A549 (cell line): ENCODE results near the gene FUCA2. TPM values are rescaled to one million over a fixed set of nuclear protein-coding genes. Genes with fewer than 3 reads are reported as not detected.

Experiments
- ATAC-seq, 2 experiments: fragments of 200-7000 bp in 1 of 2; fragments of >200 bp in 1 of 2; cut with Nextera tagmentation in 1 of 2; cut with Tn5 transposase in 1 of 2; 3 replicates each; pipeline versions ENCODE4 v1.8.0 to v1.9.1; 2018 to 2020; ENCODE audit warnings: mild to moderate bottlenecking in 1 of 2, moderate library complexity in 1 of 2
- CTCF ChIA-PET: fragments of 300-600 bp; sonication (Branson Sonifier 250); formaldehyde crosslinking; extraction: SDS; loops from one replicate; lab custom pipeline; 2021; ENCODE audit warnings: antibody characterized with exemption, inconsistent platforms; lab: Yijun Ruan, JAX
- POLR2A ChIA-PET: fragments of 350-600 bp; formaldehyde crosslinking; extraction: SDS; loops from one replicate; lab custom pipeline; 2021; ENCODE audit warnings: antibody characterized with exemption, inconsistent platforms; lab: Yijun Ruan, JAX
- DNase-seq, 2 experiments: peaks; one replicate each; pipeline versions ENCODE4 v3.0.0 to v3.0.0-alpha.2; 2011 to 2016; ENCODE audit warnings: low read depth in 1 of 2, low spot score in 1 of 2
- FAIRE-seq: peaks from 2 replicates; lab custom pipeline; 2011; peaks lifted over from hg19 to GRCh38; lab: Jason Lieb, UNC
- H3K27ac ChIP-seq, 2 experiments: fragments of >200 bp; sonication (Bioruptor Twin); formaldehyde crosslinking; 3 replicates each; pipeline ENCODE4 v1.5.1; 2016 to 2017
- H3K4me1 ChIP-seq: fragments of >200 bp; sonication (Bioruptor Twin); formaldehyde crosslinking; 3 replicates; pipeline ENCODE4 v1.6.1; 2016
- H3K4me2 ChIP-seq: fragments of >200 bp; sonication (Bioruptor Twin); formaldehyde crosslinking; 3 replicates; pipeline ENCODE4 v1.6.1; 2016
- H3K4me3 ChIP-seq: fragments of >200 bp; sonication (Bioruptor Twin); formaldehyde crosslinking; 3 replicates; pipeline ENCODE4 v1.5.1; 2016
- H3K9me3 ChIP-seq: fragments of >200 bp; sonication (Bioruptor Twin); formaldehyde crosslinking; 3 replicates; pipeline ENCODE4 v1.6.1; 2016
- ATOH8 ChIP-seq: fragments of 250-450 bp; sonication (Bioruptor Pico); IDR thresholded peaks from 2 replicates; pipeline ENCODE4 v1.5.0; 2020; ENCODE audit warnings: low read depth, mild to moderate bottlenecking, moderate library complexity
- BHLHE40 ChIP-seq: IDR thresholded peaks from 2 replicates; pipeline ENCODE4 v1.6.1; 2012; ENCODE audit warnings: low read depth, low read length, inconsistent platforms
- CTCF ChIP-seq: fragments of >200 bp; sonication (Bioruptor Twin); formaldehyde crosslinking; IDR thresholded peaks from 3 replicates; pipeline ENCODE4 v1.5.1; 2016
- E2F6 ChIP-seq: IDR thresholded peaks from 2 replicates; pipeline ENCODE4 v1.6.1; 2012; ENCODE audit warnings: low read depth, borderline replicate concordance
- ESRRA ChIP-seq: fragments of 150-350 bp; IDR thresholded peaks from 2 replicates; pipeline ENCODE4 v1.6.1; 2014; ENCODE audit warnings: mild to moderate bottlenecking, low read length, borderline replicate concordance
- HDAC2 ChIP-seq: fragments of 200-600 bp; sonication (generic); IDR thresholded peaks from 2 replicates; pipeline ENCODE4 v1.6.1; 2016
- HMGXB4 ChIP-seq: fragments of 250-450 bp; sonication (Bioruptor Pico); IDR thresholded peaks from 2 replicates; pipeline ENCODE4 v1.5.0; 2021; ENCODE audit warnings: mild to moderate bottlenecking, moderate library complexity, borderline replicate concordance
- JUNB ChIP-seq: fragments of >200 bp; sonication (Bioruptor Twin); formaldehyde crosslinking; IDR thresholded peaks from 2 replicates; pipeline ENCODE4 v1.6.1; 2016
- KDM1A ChIP-seq: fragments of 200-600 bp; sonication (generic); IDR thresholded peaks from 2 replicates; pipeline ENCODE4 v1.6.1; 2016; ENCODE audit warnings: low read depth, mild to moderate bottlenecking
- MAFK ChIP-seq: fragments of 450-650 bp; IDR thresholded peaks from 2 replicates; pipeline ENCODE4 v1.6.1; 2014; ENCODE audit not compliant: partially characterized antibody
- MAX ChIP-seq: IDR thresholded peaks from 2 replicates; pipeline ENCODE4 v1.6.1; 2012
- MAZ ChIP-seq: fragments of 150-350 bp; IDR thresholded peaks from 2 replicates; pipeline ENCODE4 v1.6.1; 2014; ENCODE audit warnings: antibody characterized with exemption, low read depth, low read length, borderline replicate concordance
- MYC ChIP-seq: IDR thresholded peaks from 2 replicates; pipeline ENCODE4 v1.6.1; 2012; ENCODE audit warnings: mild to moderate bottlenecking, inconsistent platforms, low read length, improper control_type of control experiment, borderline replicate concordance
- PBX3 ChIP-seq: IDR thresholded peaks from 2 replicates; pipeline ENCODE4 v1.6.1; 2012
- PHF8 ChIP-seq: fragments of 200-600 bp; sonication (generic); IDR thresholded peaks from 2 replicates; pipeline ENCODE4 v1.6.1; 2016; ENCODE audit warnings: low read depth, mild to moderate bottlenecking, antibody characterized with exemption, moderate library complexity, borderline replicate concordance
- POLR2AphosphoS2 ChIP-seq: conservative IDR thresholded peaks from 2 replicates; pipeline ENCODE4 v1.6.1; 2012; ENCODE audit warnings: low read length, improper control_type of control experiment, inconsistent platforms
- RAD21 ChIP-seq, 2 experiments: fragments of >200 bp in 1 of 2; sonication (Bioruptor Twin) in 1 of 2; formaldehyde crosslinking in 1 of 2; IDR thresholded peaks in 1 of 2; conservative IDR thresholded peaks in 1 of 2; 2 replicates in 1 of 2; 3 replicates in 1 of 2; pipeline ENCODE4 v1.6.1; 2012 to 2018; ENCODE audit warnings: inconsistent platforms in 1 of 2
- RCOR1 ChIP-seq: fragments of 150-350 bp; IDR thresholded peaks from 2 replicates; pipeline ENCODE4 v1.6.1; 2014; ENCODE audit warnings: antibody characterized with exemption, low read length, low read depth
- SMC3 ChIP-seq: fragments of >200 bp; sonication (Bioruptor Twin); formaldehyde crosslinking; IDR thresholded peaks from 3 replicates; pipeline ENCODE4 v1.6.1; 2018; ENCODE audit warnings: inconsistent platforms
- TFCP2L1 ChIP-seq: fragments of 250-450 bp; sonication (Bioruptor Pico); IDR thresholded peaks from 2 replicates; pipeline ENCODE4 v1.5.0; 2021; ENCODE audit warnings: mild to moderate bottlenecking
- ZC3H11A ChIP-seq: fragments of 450-650 bp; IDR thresholded peaks from 2 replicates; pipeline ENCODE4 v1.6.1; 2014; ENCODE audit warnings: antibody characterized with exemption, mild to moderate bottlenecking
- ZFP36 ChIP-seq: fragments of 450-650 bp; IDR thresholded peaks from 2 replicates; pipeline ENCODE4 v1.6.1; 2014; ENCODE audit warnings: borderline replicate concordance; ENCODE audit not compliant: partially characterized antibody
- ZNF302 ChIP-seq: fragments of 250-450 bp; sonication (Bioruptor Pico); IDR thresholded peaks from 2 replicates; pipeline ENCODE4 v1.9.0; 2021; ENCODE audit warnings: inconsistent platforms, mild to moderate bottlenecking, moderate library complexity
- ZSCAN20 ChIP-seq: fragments of 250-450 bp; sonication (Bioruptor Pico); IDR thresholded peaks from 2 replicates; pipeline ENCODE4 v1.8.0; 2022; ENCODE audit warnings: mild to moderate bottlenecking, moderate library complexity
- WGBS: methylation state at CpG from one replicate; pipeline ENCODE4 v1.1.6; 2017; ENCODE audit errors: missing lambda C conversion rate; 5-methylcytosine and 5-hydroxymethylcytosine counted together
- polyA plus RNA-seq, 4 experiments: library from polyadenylated mRNA; depleted of rRNA in 3 of 4; stranded (reverse); fragments of >200 nt; fragmentation: RNase III in 1 of 4; extraction: RNeasy Plus Mini Kit Qiagen cat#74134 plus additional on column Dnase treatment in 1 of 4; gene quantifications; 2 replicates in 3 of 4; 3 replicates in 1 of 4; pipeline ENCODE4 v1.2.3, GENCODE V29; 2011 to 2017

The FUCA2 gene
- polyA plus RNA-seq, 2 of the 4 experiments (the other 2 are of a cell fraction) = 46.9 to 55.5 TPM

GRCh38 chr6:143482593-143482992 lies 28.9 kb downstream of the FUCA2 start:
- H3K4me1 ChIP-seq = no peaks in the 10 kb centered on the region
- CTCF ChIA-PET = no interaction called here
- no peak overlapping the region for H3K4me3 ChIP-seq
- H3K9me3 ChIP-seq = no peaks in the 10 kb centered on the region
- FAIRE-seq = no peak
- no peak for ATAC-seq
- no peak overlapping the region for H3K4me2 ChIP-seq
- no peak for DNase-seq
- no peak overlapping the region for H3K27ac ChIP-seq
- 89% methylated on average over 2 of the region's 2 CpGs for WGBS
- POLR2A ChIA-PET = no interaction called here
- TF ChIP-seq TFCP2L1 (CRISPR knock-in tag) = no peak
- no peak for TF ChIP-seq ZSCAN20
- no peak for TF ChIP-seq E2F6
- no peak for TF ChIP-seq MYC
- no peak for TF ChIP-seq POLR2AphosphoS2
- TF ChIP-seq MAFK = no peak

GRCh38 chr6:143478479-143479062 lies 32.9 kb downstream of the FUCA2 start:
- FAIRE-seq = no peak
- POLR2A ChIA-PET = no interaction called here
- ATAC-seq = no peak

GRCh38 chr6:143476545-143476944 lies 35.0 kb downstream of the FUCA2 start:
- Histone ChIP-seq H3K4me1 (no peaks in the 10 kb centered on the region), H3K4me2 (no peak overlapping the region), H3K27ac (no peak overlapping the region), H3K9me3 (no peaks in the 10 kb centered on the region), H3K4me3 (no peak overlapping the region)
- DNase-seq (no peak), FAIRE-seq (no peak), ATAC-seq (no peak)
- WGBS = 100% methylated on average over 1 of the region's 1 CpG
- POLR2A ChIA-PET = no interaction called here
- CTCF ChIA-PET = no interaction called here
- no peak for TF ChIP-seq ESRRA
- TF ChIP-seq ZC3H11A = no peak
- no peak for TF ChIP-seq ATOH8 (CRISPR knock-in tag)
- TF ChIP-seq MAZ = no peak
- no peak for TF ChIP-seq KDM1A
- TF ChIP-seq PBX3 = no peak

More at GRCh38 chr6:143478479-143479062, 32.9 kb downstream of the FUCA2 start:
- Histone ChIP-seq H3K9me3 (no peaks in the 10 kb centered on the region), H3K4me2 (no peak overlapping the region), H3K4me3 (no peak overlapping the region), H3K27ac (no peak overlapping the region), H3K4me1 (no peaks in the 10 kb centered on the region)
- CTCF ChIA-PET = interaction anchor here (0.7 kb wide), 1 partner anchor 515 kb away, joined by 3 read pairs; no protein-coding TSS in a partner anchor
- 89% methylated on average over 3 of the region's 3 CpGs for WGBS
- TF ChIP-seq JUNB (no peak), ZSCAN20 (no peak), BHLHE40 (no peak), MAX (no peak), MAFK (peak; percentile 74), HDAC2 (no peak), ZNF302 (no peak)
- DNase-seq = no peak

- H3K4me3 ChIP-seq = no peak overlapping the region
- ATAC-seq (no peak), FAIRE-seq (no peak), DNase-seq (no peak)
- H3K27ac ChIP-seq = no peak overlapping the region
- H3K4me2 ChIP-seq = no peak overlapping the region
- no peaks in the 10 kb centered on the region for H3K9me3 ChIP-seq
- 92% methylated on average over 1 of the region's 1 CpG for WGBS
- POLR2A ChIA-PET = no interaction called here
- CTCF ChIA-PET = no interaction called here
- no peaks in the 10 kb centered on the region for H3K4me1 ChIP-seq
- TF ChIP-seq CTCF (no peak), ZFP36 (no peak), POLR2AphosphoS2 (no peak), PHF8 (no peak), SMC3 (no peak), MAFK (no peak), RAD21 (conservative IDR thresholded peaks at IDR 0.05 in 1 of 2, IDR thresholded peaks at IDR 0.05 in 1 of 2) (no peak), HMGXB4 (CRISPR knock-in tag) (no peak), ZSCAN20 (no peak), RCOR1 (no peak)
These were observed 39.7 kb downstream of the FUCA2 start for GRCh38 chr6:143471822-143472221.
